Spleen (tissue), 7 donors: ENCODE measurements around the gene SLC10A3.

Experiments
- POLR2A ChIP-seq, 3 donors: fragments of 450-650 bp; IDR thresholded peaks; one replicate each; pipeline ENCODE4 v1.5.1; 2017; ENCODE audit warnings: antibody characterized with exemption in 3 of 3, mild to moderate bottlenecking in 1 of 3
- POLR2AphosphoS5 ChIP-seq, 3 donors: sonication (generic); formaldehyde crosslinking; IDR thresholded peaks; one replicate each; pipeline ENCODE4 v1.5.1; 2017; ENCODE audit warnings: antibody characterized with exemption in 3 of 3
- TF ChIP-seq, protein P1 (sequence below), 11 experiments: fragments of 200-600 bp in 7 of 11; fragments of 450-650 bp in 4 of 11; sonication (generic) in 4 of 11; IDR thresholded peaks in 8 of 11; conservative IDR thresholded peaks in 3 of 11; 1 replicate in 7 of 11; 2 replicates in 4 of 11; pipeline versions ENCODE4 v1.4.0 to v1.8.0; 2016 to 2021; ENCODE audit warnings: antibody characterized with exemption in 11 of 11, inconsistent platforms in 4 of 11, mild to moderate bottlenecking in 1 of 11
- donor health status: DM: no; HTN: no; CAD: no; lungs with moderate emphysema.
- donor health status: DM: no; HTN: no; CAD: no.
- donor health status: DM: no; HTN: no; CAD: no.

DNA sequence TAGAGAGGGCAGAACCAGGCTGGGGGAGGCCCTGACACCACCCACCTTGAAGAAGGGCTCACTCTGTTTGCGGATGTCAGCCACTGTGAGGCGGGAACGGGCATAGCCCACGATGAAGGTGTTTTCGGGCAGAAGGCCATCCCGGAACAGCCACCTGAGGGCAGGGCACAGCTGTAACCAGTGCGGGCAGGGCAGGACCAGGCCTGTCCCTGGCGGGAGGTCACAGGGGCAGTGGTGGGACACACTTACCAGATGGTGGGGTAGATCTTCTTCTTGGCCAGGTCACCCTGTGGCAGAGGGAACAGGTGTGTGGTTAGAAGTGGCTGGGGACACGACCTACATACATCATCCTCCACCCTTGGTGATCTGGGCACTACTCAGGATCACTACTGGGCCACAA is 45.5 kb upstream of the SLC10A3 start:
- TF ChIP-seq, protein P1, sequence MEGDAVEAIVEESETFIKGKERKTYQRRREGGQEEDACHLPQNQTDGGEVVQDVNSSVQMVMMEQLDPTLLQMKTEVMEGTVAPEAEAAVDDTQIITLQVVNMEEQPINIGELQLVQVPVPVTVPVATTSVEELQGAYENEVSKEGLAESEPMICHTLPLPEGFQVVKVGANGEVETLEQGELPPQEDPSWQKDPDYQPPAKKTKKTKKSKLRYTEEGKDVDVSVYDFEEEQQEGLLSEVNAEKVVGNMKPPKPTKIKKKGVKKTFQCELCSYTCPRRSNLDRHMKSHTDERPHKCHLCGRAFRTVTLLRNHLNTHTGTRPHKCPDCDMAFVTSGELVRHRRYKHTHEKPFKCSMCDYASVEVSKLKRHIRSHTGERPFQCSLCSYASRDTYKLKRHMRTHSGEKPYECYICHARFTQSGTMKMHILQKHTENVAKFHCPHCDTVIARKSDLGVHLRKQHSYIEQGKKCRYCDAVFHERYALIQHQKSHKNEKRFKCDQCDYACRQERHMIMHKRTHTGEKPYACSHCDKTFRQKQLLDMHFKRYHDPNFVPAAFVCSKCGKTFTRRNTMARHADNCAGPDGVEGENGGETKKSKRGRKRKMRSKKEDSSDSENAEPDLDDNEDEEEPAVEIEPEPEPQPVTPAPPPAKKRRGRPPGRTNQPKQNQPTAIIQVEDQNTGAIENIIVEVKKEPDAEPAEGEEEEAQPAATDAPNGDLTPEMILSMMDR (IDR thresholded peaks at IDR 0.05 in 8 of 11, conservative IDR thresholded peaks at IDR 0.05 in 3 of 11): no peak
- TF ChIP-seq POLR2A (IDR thresholded peaks at IDR 0.05): no peak
- TF ChIP-seq POLR2AphosphoS5 (IDR thresholded peaks at IDR 0.05): no peak
